GM12878 (cell line): ENCODE results near the gene TAMALIN. TPM values are rescaled to one million over a fixed set of nuclear protein-coding genes. Genes with fewer than 3 reads are reported as not detected.

Experiments
- ATAC-seq: fragments of 200-7000 bp; cut with Tn5 transposase; 3 replicates; pipeline ENCODE4 v1.9.1; 2020; ENCODE audit warnings: mild to moderate bottlenecking, moderate library complexity
- BruUV-seq: library from RNA; stranded (reverse); fragments of 400-500 nt; replicated peaks from 2 replicates; lab custom pipeline; 2021; lab: Mats Ljungman, UMichigan
- CTCF ChIA-PET: fragments of 300-600 bp; sonication (Branson Sonifier 250); formaldehyde crosslinking; extraction: SDS; loops from one replicate; lab custom pipeline; 2021; ENCODE audit warnings: inconsistent platforms; lab: Yijun Ruan, JAX
- POLR2A ChIA-PET: fragments of 350-600 bp; formaldehyde crosslinking; extraction: SDS; loops from one replicate; lab custom pipeline; 2021; ENCODE audit warnings: inconsistent platforms; lab: Charles Lee
- RAD21 ChIA-PET: fragments of 300-600 bp; sonication (Branson Sonifier 250); formaldehyde crosslinking; loops from one replicate; lab custom pipeline; 2023; ENCODE audit warnings: antibody characterized with exemption; ENCODE audit not compliant: unreplicated experiment; lab: Charles Lee
- SMC1A ChIA-PET: fragments of 300-600 bp; sonication (Branson Sonifier 250); formaldehyde crosslinking; loops from one replicate; lab custom pipeline; 2023; ENCODE audit not compliant: unreplicated experiment, uncharacterized antibody; lab: Charles Lee
- DNase-seq: peaks from one replicate; pipeline ENCODE4 v3.0.0-alpha.2; 2011; ENCODE audit warnings: low read depth, low spot score
- FAIRE-seq: peaks from 3 replicates; lab custom pipeline; 2011; peaks lifted over from hg19 to GRCh38; lab: Jason Lieb, UNC
- H2AFZ ChIP-seq: 2 replicates; pipeline ENCODE4 v1.6.0; 2011; ENCODE audit warnings: low read depth, low read length, control low read depth; ENCODE audit not compliant: control insufficient read depth
- H3K27ac ChIP-seq: 2 replicates; pipeline ENCODE4 v1.5.1; 2011; ENCODE audit warnings: control low read depth; ENCODE audit not compliant: control insufficient read depth, insufficient read depth
- H3K27me3 ChIP-seq, 2 experiments: replicated peaks in 1 of 2; 2 replicates each; pipeline versions ENCODE4 v1.6.0 to v1.6.1; 2011; ENCODE audit warnings: low read length in 1 of 2; ENCODE audit not compliant: control insufficient read depth in 2 of 2, insufficient read depth in 2 of 2
- H3K36me3 ChIP-seq, 2 experiments: 2 replicates each; pipeline ENCODE4 v1.5.1; 2011; ENCODE audit warnings: low read length in 1 of 2; ENCODE audit not compliant: control insufficient read depth in 2 of 2, insufficient read depth in 2 of 2
- H3K4me1 ChIP-seq: 2 replicates; pipeline ENCODE4 v1.6.1; 2011; ENCODE audit warnings: mild to moderate bottlenecking, low read length, moderate library complexity, mixed read lengths; ENCODE audit not compliant: control insufficient read depth, insufficient read depth
- H3K4me2 ChIP-seq: 2 replicates; pipeline ENCODE4 v1.6.0; 2011; ENCODE audit warnings: control low read depth; ENCODE audit not compliant: control insufficient read depth, insufficient read depth
- H3K4me3 ChIP-seq: fragments of 200-600 bp; sonication (generic); 2 replicates; pipeline ENCODE4 v1.5.1; 2016
- H3K79me2 ChIP-seq: 2 replicates; pipeline ENCODE4 v1.6.0; 2011; ENCODE audit warnings: low read length; ENCODE audit not compliant: control insufficient read depth, insufficient read depth
- H3K9ac ChIP-seq: 2 replicates; pipeline ENCODE4 v1.8.0; 2011; ENCODE audit warnings: low read length, control low read depth, mixed read lengths; ENCODE audit not compliant: control insufficient read depth, insufficient read depth
- H3K9me3 ChIP-seq: replicated peaks from 3 replicates; pipeline ENCODE4 v1.5.1; 2011; ENCODE audit warnings: mild to moderate bottlenecking, low read length; ENCODE audit not compliant: control insufficient read depth, insufficient read depth
- H4K20me1 ChIP-seq: 2 replicates; pipeline ENCODE4 v1.6.0; 2011; ENCODE audit not compliant: control insufficient read depth, insufficient read depth
- CHD4 ChIP-seq: fragments of 200-600 bp; sonication (generic); IDR thresholded peaks from 2 replicates; pipeline ENCODE4 v1.6.1; 2016; ENCODE audit warnings: mild to moderate bottlenecking
- ZBED1 ChIP-seq: IDR thresholded peaks from 2 replicates; pipeline ENCODE4 v1.6.1; 2016; ENCODE audit warnings: borderline replicate concordance
- WGBS: methylation state at CpG from one replicate; pipeline ENCODE4 v1.1.6; 2016; ENCODE audit warnings: low lambda C conversion rate; ENCODE audit not compliant: insufficient replicate concordance, insufficient coverage; ENCODE audit errors: missing lambda C conversion rate; 5-methylcytosine and 5-hydroxymethylcytosine counted together
- in situ Hi-C: fragments of 300-500 bp; cut with MboI; formaldehyde crosslinking; loops from 9 replicates; pipeline ENCODE4 v1.14.3; 2018; ENCODE audit warnings: mixed read lengths
- intact Hi-C: fragments of 100-400 bp; cut with micrococcal nuclease; formaldehyde crosslinking; loops from one replicate; pipeline ENCODE4 v1.14.2; 2022; ENCODE audit not compliant: unreplicated experiment
- polyA plus RNA-seq, 11 experiments: library from polyadenylated mRNA; depleted of rRNA in 4 of 11; unstranded in 6 of 11; stranded (reverse) in 5 of 11; fragments of >200 nt; fragmentation: Nextera tagmentation in 4 of 11; fragmentation: Illumina TruSeq in 1 of 11; extraction: Ambion mirVana in 4 of 11; extraction: Trizol in 1 of 11; gene quantifications; 1 replicate in 1 of 11; 2 replicates in 10 of 11; pipeline versions ENCODE4 v1.2.1 to v1.2.3, GENCODE V29; 2011 to 2016; ENCODE audit warnings: inconsistent platforms in 2 of 11, missing spikeins in 2 of 11, low read depth in 1 of 11
- total RNA-seq, 4 experiments: library from RNA; depleted of rRNA in 3 of 4; stranded (reverse); fragments of >200 nt in 3 of 4; fragmentation: Illumina TruSeq in 1 of 4; extraction: Trizol in 1 of 4; gene quantifications; 2 replicates each; pipeline versions ENCODE4 v1.2.1 to v1.2.3, GENCODE V29; 2013 to 2021
- TF ChIP-seq, protein P1 (sequence below): fragments of 450-650 bp; IDR thresholded peaks from 2 replicates; pipeline ENCODE4 v1.6.1; 2017; ENCODE audit warnings: low read depth, mild to moderate bottlenecking, moderate library complexity

The TAMALIN gene
- total and polyA plus RNA-seq, 10 of the 15 experiments (the other 5 are each of a cell fraction or from before 2014, with no cell fraction given): 0.09 to 0.58 (median 0.19) TPM; not detected in 4

DNA sequence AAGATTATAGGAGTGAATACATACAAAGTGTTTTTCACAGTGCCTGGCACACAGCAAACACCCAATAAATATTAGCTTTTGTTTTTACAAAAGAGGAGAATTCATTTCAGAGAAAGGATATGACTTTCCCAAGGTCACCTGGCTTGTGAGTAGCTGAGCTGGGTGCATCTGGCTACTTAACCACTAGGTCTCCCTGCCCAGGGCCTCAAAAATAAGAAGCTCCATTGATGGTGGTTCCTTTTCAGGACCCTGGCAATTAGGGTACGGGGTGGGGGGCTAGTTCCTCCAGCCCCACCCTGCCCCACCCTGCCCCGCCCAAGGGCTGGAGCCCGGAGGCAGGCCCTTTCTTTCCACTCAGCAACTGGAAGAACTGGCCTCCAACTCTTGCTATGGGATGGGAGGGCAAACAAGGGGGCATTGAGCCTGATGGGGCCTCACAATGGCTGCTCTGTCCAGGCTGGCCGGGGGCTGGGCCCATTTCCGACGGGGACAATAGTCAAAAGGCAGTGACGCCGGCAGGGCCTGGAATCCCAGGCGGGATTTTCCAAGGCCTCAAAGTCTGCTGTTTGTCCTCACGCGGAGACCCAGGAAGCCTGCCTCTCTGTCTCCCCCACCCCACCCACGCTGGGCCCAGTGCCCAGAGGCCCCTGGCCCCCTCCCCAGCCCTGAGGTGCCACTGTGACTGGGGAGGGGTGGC is 54.9 kb downstream of the TAMALIN start:
- Histone ChIP-seq H2AFZ (no peak overlapping the region), H3K4me2 (no peak overlapping the region), H3K27ac (no peak overlapping the region), H3K9ac (no peak overlapping the region), H3K4me3 (no peak overlapping the region), H3K4me1 (no peaks in the 10 kb centered on the region), H3K36me3 (no peaks in the 10 kb centered on the region; a peak in 1 of 4 replicates)
- FAIRE-seq (no peak), DNase-seq (no peak)
- RAD21 ChIA-PET: interaction anchor here (0.9 to 1.6 kb wide), 3 partner anchors 25 to 57 kb away, joined by 3 to 6 read pairs (median 3); no protein-coding TSS in a partner anchor
- SMC1A ChIA-PET: interaction anchor here (1.2 to 1.7 kb wide), 2 partner anchors 36 to 39 kb away, joined by 3 read pairs; no protein-coding TSS in a partner anchor
- intact Hi-C loops: no loop called here
- POLR2A ChIA-PET: interaction anchor here (0.9 to 1.1 kb wide), 2 partner anchors 11 to 30 kb away, joined by 3 read pairs; partner anchors contain the start of gene NR4A1
- no peak for TF ChIP-seq CHD4
- no peak for TF ChIP-seq ZBED1
- TF ChIP-seq, protein P1, sequence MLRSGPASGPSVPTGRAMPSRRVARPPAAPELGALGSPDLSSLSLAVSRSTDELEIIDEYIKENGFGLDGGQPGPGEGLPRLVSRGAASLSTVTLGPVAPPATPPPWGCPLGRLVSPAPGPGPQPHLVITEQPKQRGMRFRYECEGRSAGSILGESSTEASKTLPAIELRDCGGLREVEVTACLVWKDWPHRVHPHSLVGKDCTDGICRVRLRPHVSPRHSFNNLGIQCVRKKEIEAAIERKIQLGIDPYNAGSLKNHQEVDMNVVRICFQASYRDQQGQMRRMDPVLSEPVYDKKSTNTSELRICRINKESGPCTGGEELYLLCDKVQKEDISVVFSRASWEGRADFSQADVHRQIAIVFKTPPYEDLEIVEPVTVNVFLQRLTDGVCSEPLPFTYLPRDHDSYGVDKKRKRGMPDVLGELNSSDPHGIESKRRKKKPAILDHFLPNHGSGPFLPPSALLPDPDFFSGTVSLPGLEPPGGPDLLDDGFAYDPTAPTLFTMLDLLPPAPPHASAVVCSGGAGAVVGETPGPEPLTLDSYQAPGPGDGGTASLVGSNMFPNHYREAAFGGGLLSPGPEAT: no peak
- TF ChIP-seq, all 136 proteins: peak for 0
- H3K9me3 ChIP-seq: no peaks in the 10 kb centered on the region
- in situ Hi-C loops: no loop called here
- no peak for ATAC-seq
- CTCF ChIA-PET: interaction anchor here (1.5 to 15.1 kb wide), 2 partner anchors 21 to 35 kb away, joined by 4 to 208 read pairs; no protein-coding TSS in a partner anchor
- no peaks in the 10 kb centered on the region for H4K20me1 ChIP-seq
- H3K79me2 ChIP-seq: no peaks in the 10 kb centered on the region
- BruUV-seq: no TSS peak
- 40% methylated on average over 10 of the region's 12 CpGs for WGBS
- no peaks in the 10 kb centered on the region; a peak in 2 of 4 replicates for H3K27me3 ChIP-seq
